Measurements from ENCODE around the gene TRIO.

Gene TRIO

DNA sequence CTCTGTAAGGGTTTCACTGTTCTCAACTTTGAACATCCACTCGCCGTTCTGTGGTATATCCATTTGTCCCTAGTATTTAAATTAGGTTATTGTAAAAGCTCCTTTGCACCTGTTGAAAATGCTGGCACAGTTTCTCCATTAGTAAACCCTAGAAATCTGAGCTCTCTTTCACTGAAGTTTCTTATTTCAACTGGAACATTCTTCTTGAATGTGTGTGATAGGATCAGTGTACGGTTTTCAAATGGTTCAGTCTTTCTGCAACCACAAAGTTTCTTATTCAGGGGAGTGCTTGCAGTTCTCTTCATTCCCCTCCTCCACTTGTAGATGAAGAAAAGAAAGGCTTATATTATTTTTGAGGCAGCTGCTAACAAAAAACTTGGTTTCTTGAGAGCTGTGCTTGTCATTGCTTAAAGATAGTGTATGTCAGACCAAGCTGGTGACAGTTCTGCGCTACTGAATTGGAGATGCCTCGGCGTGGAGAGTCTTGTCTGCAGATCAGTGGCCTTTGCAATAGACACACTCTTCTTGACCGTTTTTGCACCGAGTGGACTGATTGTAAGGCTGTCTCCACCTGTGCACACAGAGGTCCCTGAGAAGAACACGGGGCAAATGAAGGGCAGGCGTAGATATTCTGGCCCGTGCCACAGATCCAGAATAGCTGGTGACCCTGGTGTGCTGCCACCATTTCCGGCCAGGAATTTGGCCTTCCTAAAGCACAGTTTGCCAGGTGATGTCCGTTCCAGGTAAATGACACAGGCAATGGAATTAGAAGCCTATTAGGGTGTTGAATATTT lies 102.2 kb downstream of the TRIO start:
- peak; percentile 80 for DNase-seq (ENCODE audit: low read depth)
- no peak for TF ChIP-seq CTCF (conservative IDR thresholded peaks at IDR 0.05; ENCODE audit: low read depth, low read length)

GRCh38 chr5:14246350-14247053 lies 103.4 kb downstream of the TRIO start:
- no peak overlapping the region for H3K4me3 ChIP-seq (ENCODE audit: low read depth, low read length)
- no peak for TF ChIP-seq CTCF (conservative IDR thresholded peaks at IDR 0.05; ENCODE audit: low read depth, low read length)
- DNase-seq (ENCODE audit: low read depth): no peak

More for the DNA sequence above, 102.2 kb downstream of the TRIO start:
- H3K4me3 ChIP-seq (ENCODE audit: low read depth, low read length): no peak overlapping the region

DNA sequence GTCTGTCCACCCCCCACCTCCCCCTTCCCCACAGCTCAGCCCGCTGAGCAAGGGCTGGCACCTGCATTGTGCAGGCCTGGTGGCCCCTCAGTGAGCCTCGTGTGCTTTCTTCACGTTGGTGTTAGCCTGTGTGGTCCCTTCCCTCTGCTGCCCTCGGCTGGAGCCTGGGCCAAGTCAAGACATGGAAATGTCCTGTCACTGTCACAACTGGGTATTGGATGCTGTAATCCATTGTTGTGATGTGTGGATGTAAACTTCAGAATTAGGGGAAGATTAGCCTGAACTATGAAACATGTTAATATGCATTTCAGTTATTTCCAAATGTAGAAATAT lies 103.9 kb downstream of the TRIO start:
- DNase-seq (ENCODE audit: low read depth): no peak
- H3K4me3 ChIP-seq (ENCODE audit: low read depth, low read length): no peak overlapping the region
- TF ChIP-seq CTCF (conservative IDR thresholded peaks at IDR 0.05; ENCODE audit: low read depth, low read length): no peak

DNA sequence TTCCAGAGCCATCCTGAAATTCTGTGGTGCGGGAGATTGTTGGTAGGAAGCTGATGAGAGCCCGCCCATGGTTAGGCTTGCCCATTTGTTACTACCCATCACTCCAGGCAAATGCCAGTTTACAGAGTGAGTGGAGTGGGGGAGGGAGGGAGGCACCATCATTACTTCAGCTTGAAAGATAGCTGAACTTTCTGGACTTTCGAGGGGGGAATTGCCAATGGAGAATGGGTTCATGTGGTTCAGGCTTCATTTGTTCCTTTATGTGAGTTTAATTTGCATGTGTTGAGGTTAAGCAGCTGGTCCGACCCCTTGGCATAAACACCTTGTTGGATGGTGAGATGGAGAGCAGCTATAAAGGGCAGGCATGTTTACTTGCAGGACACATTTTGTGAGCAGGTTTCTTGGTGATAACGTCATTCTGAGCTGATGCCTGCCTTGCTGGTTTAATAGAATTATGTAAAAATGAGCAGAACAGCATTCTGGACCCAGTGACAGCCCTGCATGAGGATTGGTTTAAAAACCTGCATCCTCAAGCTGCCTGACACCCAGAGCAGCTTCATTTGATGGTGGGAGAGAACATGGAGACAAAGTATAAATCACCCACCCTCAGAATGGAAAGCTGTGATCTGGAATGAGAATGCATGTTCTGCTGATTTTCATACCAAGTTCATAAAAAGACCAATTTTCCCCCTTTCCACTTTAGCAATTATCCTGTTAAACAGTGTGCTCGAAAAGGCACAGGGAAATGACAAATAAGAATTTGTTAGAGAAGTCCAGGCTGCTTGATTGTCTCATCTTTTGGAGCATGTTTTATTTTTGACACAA lies 106.3 kb downstream of the TRIO start:
- no peak overlapping the region for H3K4me3 ChIP-seq (ENCODE audit: low read depth, low read length)
- no peak for DNase-seq (ENCODE audit: low read depth)
- TF ChIP-seq CTCF (conservative IDR thresholded peaks at IDR 0.05; ENCODE audit: low read depth, low read length): no peak

DNA sequence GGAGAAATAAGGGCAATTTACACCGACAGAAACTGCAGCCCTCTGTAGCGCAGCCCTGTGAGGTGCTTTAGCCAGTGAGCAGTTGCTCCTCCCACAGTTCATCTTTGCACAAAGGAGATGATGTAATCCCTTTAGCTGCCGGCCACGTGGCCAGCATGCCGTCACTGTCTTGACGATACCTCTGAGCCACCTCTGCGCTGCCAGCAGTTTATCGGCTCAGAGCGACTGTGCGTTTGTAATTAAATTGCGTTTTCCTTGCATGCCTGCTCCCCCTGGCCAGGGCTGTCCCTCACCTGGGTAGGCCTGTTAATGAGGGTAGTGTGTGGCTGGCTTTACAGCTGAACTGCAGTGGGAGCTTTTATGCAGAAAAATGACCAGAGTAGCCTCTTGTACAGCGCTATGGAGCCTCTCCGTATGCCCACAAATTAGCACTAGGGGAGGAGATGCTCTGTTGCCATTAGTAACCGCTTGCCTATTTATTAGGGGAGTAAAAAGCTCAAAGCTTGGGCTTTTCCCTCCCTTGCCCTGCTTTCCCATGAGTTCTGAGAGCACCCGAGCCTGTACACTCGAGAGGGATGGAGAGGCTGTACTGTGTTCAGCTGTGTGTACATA lies 107.0 kb downstream of the TRIO start:
- no peak overlapping the region for H3K4me3 ChIP-seq (ENCODE audit: low read depth, low read length)
- DNase-seq (ENCODE audit: low read depth): peak; percentile 74
- TF ChIP-seq CTCF (conservative IDR thresholded peaks at IDR 0.05; ENCODE audit: low read depth, low read length): no peak

DNA sequence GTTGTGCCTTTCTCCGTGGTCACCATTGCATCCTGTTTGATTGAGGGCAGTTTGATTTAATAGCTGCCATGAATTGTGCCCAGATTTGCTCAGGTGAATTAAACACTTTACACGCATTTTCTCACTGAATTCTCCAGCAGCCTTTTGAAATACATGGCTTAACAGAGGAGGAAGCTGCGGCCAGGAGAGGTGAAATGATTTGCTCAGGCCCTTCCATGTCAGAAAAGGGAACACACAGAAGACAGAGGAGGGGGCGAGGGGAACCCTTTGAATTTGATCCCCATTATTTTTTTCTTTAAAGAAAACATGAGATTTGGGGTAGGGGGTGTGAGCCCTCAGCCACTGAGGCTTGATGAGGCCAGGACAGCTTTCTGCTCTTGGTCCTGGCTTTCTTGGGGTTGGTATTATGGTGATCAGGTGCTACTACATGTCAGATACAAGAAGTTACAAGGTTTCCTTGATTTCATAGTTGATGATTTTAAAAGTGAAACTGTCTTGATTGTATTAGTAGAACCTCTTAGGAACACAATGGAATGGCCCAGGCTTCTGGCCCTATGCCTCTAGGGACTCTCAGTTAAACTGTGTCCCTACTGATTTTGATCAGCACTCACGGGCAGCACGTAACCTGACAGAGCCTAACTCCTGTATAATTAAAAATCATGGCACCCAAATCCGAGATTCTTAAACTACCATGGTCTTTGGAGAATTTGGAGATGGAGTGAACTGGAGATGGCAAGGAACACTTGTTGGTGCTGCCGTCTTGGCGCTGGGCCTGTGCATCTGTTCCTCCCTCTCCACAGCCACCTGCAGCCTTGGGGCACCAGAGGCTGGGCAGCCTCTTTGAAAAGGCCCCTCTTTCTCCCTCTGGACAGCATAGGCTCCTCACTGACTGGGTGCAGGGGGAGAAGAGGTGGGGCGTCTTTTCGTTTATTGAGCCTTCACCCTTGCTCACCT lies 107.9 kb downstream of the TRIO start:
- no peak for DNase-seq (ENCODE audit: low read depth)
- no peak for TF ChIP-seq CTCF (conservative IDR thresholded peaks at IDR 0.05; ENCODE audit: low read depth, low read length)
- no peak overlapping the region for H3K4me3 ChIP-seq (ENCODE audit: low read depth, low read length)

All from choroid plexus epithelial cell (primary cell).